Sigmoid colon (tissue), 7 donors: ENCODE measurements around the gene FGGY. TPM values are rescaled to one million over a fixed set of nuclear protein-coding genes. Genes with fewer than 3 reads are reported as not detected.

Source experiments
- DNase-seq: peaks from one replicate; pipeline ENCODE4 v3.0.0-alpha.2; 2019
- H3K27ac ChIP-seq, 4 donors: fragments of 200-600 bp; sonication (generic); one replicate each; pipeline ENCODE4 v1.5.1; 2016 to 2019; ENCODE audit warnings: mild to moderate bottlenecking in 1 of 4
- H3K27me3 ChIP-seq, 3 donors: fragments of 200-600 bp; sonication (generic); one replicate each; pipeline ENCODE4 v1.5.1; 2019; ENCODE audit warnings: mild to moderate bottlenecking in 1 of 3
- H3K36me3 ChIP-seq, 4 donors: fragments of 200-600 bp; sonication (generic); one replicate each; pipeline ENCODE4 v1.5.1; 2016 to 2019
- H3K4me1 ChIP-seq, 4 donors: fragments of 200-600 bp; sonication (generic); one replicate each; pipeline ENCODE4 v1.5.1; 2017 to 2019
- H3K4me3 ChIP-seq, 4 donors: fragments of 200-600 bp; sonication (generic); one replicate each; pipeline ENCODE4 v1.5.1; 2017 to 2019; ENCODE audit warnings: mild to moderate bottlenecking in 2 of 4, moderate library complexity in 1 of 4
- H3K9me3 ChIP-seq, 4 donors: fragments of 200-600 bp in 3 of 4; sonication (generic) in 3 of 4; one replicate each; pipeline versions ENCODE4 v1.5.1 to v1.6.1; 2013 to 2019
- CTCF ChIP-seq, 4 experiments: fragments of 450-650 bp in 3 of 4; fragments of 200-600 bp in 1 of 4; IDR thresholded peaks; one replicate each; pipeline ENCODE4 v1.5.1; 2016 to 2019; ENCODE audit warnings: antibody characterized with exemption in 4 of 4, mild to moderate bottlenecking in 3 of 4, moderate library complexity in 2 of 4
- EP300 ChIP-seq, 4 donors: sonication (generic); formaldehyde crosslinking; IDR thresholded peaks; one replicate each; pipeline ENCODE4 v1.6.1; 2017; ENCODE audit warnings: antibody characterized with exemption in 4 of 4
- POLR2A ChIP-seq, 2 donors: fragments of 450-650 bp; IDR thresholded peaks; one replicate each; pipeline ENCODE4 v1.6.1; 2016; ENCODE audit warnings: antibody characterized with exemption in 2 of 2, mild to moderate bottlenecking in 2 of 2, moderate library complexity in 2 of 2
- POLR2AphosphoS5 ChIP-seq, 4 donors: sonication (generic); formaldehyde crosslinking; IDR thresholded peaks; one replicate each; pipeline ENCODE4 v1.6.1; 2017; ENCODE audit warnings: antibody characterized with exemption in 4 of 4
- WGBS, 2 donors: extraction: QIAGEN DNeasy Blood & Tissue Kit; methylation state at CpG; one replicate each; pipeline ENCODE4 v1.1.7; 2013; 5-methylcytosine and 5-hydroxymethylcytosine counted together
- intact Hi-C: fragments of 100-400 bp; cut with DNase I; formaldehyde crosslinking; loops from one replicate; pipeline ENCODE4 v1.15.1; 2023
- polyA plus RNA-seq, 3 donors: library from polyadenylated mRNA; stranded (reverse); fragments of 200-250 nt; gene quantifications; one replicate each; pipeline ENCODE4 v1.2.3, GENCODE V29; 2013
- total RNA-seq, 4 donors: library from RNA; depleted of rRNA; stranded (reverse); fragments of >200 nt; gene quantifications; one replicate each; pipeline ENCODE4 v1.1.0, GENCODE V29; 2016
- donor health status: healthy with polysubstance abuse.
- donor health status: Bipolar disorder and iron deficiency.
- donor health status: healthy.

FGGY gene
- total and polyA plus RNA-seq, 7 donors, result 4.8 to 54.1 (median 20.5) TPM

- TF ChIP-seq POLR2A (IDR thresholded peaks at IDR 0.05), result no peak
- no peak for TF ChIP-seq EP300 (IDR thresholded peaks at IDR 0.05)
- no peak for TF ChIP-seq CTCF (IDR thresholded peaks at IDR 0.05)
- TF ChIP-seq POLR2AphosphoS5 (IDR thresholded peaks at IDR 0.05), result no peak
- no peak overlapping the region for H3K4me3 ChIP-seq
- H3K36me3 ChIP-seq, result no peaks in the 10 kb centered on the region
- H3K9me3 ChIP-seq, result no peaks in the 10 kb centered on the region
- DNase-seq, result no peak
- H3K4me1 ChIP-seq, result peaks cover 0 to 27% (median 25%) of the 10 kb centered on the region in 4 donors
- 50 to 71% methylated on average over 7 of the region's 7 CpGs for WGBS, 2 donors
- H3K27ac ChIP-seq, result no peak overlapping the region
- H3K27me3 ChIP-seq, result no peaks in the 10 kb centered on the region
- intact Hi-C loops, result no loop called here
Measured at GRCh38 chr1:59397139-59397858, 100.4 kb downstream of the FGGY start.

GRCh38 chr1:59399642-59400041 lies 102.7 kb downstream of the FGGY start:
- no peak for DNase-seq
- H3K27ac ChIP-seq, result no peak overlapping the region
- no peaks in the 10 kb centered on the region for H3K9me3 ChIP-seq
- TF ChIP-seq CTCF (IDR thresholded peaks at IDR 0.05) (no peak), EP300 (IDR thresholded peaks at IDR 0.05) (no peak), POLR2A (IDR thresholded peaks at IDR 0.05) (no peak), POLR2AphosphoS5 (IDR thresholded peaks at IDR 0.05) (no peak)
- no peaks in the 10 kb centered on the region for H3K27me3 ChIP-seq
- H3K36me3 ChIP-seq, result no peaks in the 10 kb centered on the region
- peaks cover 0 to 5% (median 2%) of the 10 kb centered on the region in 4 donors for H3K4me1 ChIP-seq
- intact Hi-C loops, result no loop called here
- H3K4me3 ChIP-seq, result no peak overlapping the region
- 66 to 82% methylated on average over 1 of the region's 1 CpG for WGBS, 2 donors

GRCh38 chr1:59401581-59401980 lies 104.7 kb downstream of the FGGY start:
- Histone ChIP-seq H3K4me3 (no peak overlapping the region), H3K4me1 (no peaks in the 10 kb centered on the region), H3K9me3 (no peaks in the 10 kb centered on the region), H3K36me3 (no peaks in the 10 kb centered on the region), H3K27ac (no peak overlapping the region), H3K27me3 (no peaks in the 10 kb centered on the region)
- intact Hi-C loops, result no loop called here
- whole genome bisulfite sequencing, 2 donors, result 96 to 98% methylated on average over 3 of the region's 3 CpGs
- TF ChIP-seq POLR2A (IDR thresholded peaks at IDR 0.05) (no peak), POLR2AphosphoS5 (IDR thresholded peaks at IDR 0.05) (no peak), CTCF (IDR thresholded peaks at IDR 0.05) (no peak), EP300 (IDR thresholded peaks at IDR 0.05) (no peak)
- no peak for DNase-seq

- Histone ChIP-seq H3K27ac (no peak overlapping the region), H3K4me1 (peaks cover 0 to 23% (median 17%) of the 10 kb centered on the region in 4 donors), H3K27me3 (no peaks in the 10 kb centered on the region), H3K36me3 (no peaks in the 10 kb centered on the region), H3K9me3 (no peaks in the 10 kb centered on the region), H3K4me3 (no peak overlapping the region)
- WGBS, 2 donors, result 90 to 92% methylated on average over 8 of the region's 8 CpGs
- intact Hi-C loops, result no loop called here
- no peak for TF ChIP-seq POLR2A (IDR thresholded peaks at IDR 0.05)
- TF ChIP-seq POLR2AphosphoS5 (IDR thresholded peaks at IDR 0.05), result no peak
- no peak for TF ChIP-seq EP300 (IDR thresholded peaks at IDR 0.05)
- no peak for TF ChIP-seq CTCF (IDR thresholded peaks at IDR 0.05)
- DNase-seq, result no peak
Measured at GRCh38 chr1:59404796-59405195, 107.9 kb downstream of the FGGY start.
